SKM-1 treated with dmso at 0.1 percent for 144 hours (cell line): Measurements from ENCODE around the gene KCNH1.
"Not testable (repeated sequence)": the region's sequence is repeated elsewhere in the genome, so short reads cannot be mapped to it uniquely, and the experiment has no call there.

Experiments
- DNase-seq: peaks from one replicate; lab custom pipeline; 2025; ENCODE audit not compliant: unreplicated experiment; lab: John Stamatoyannopoulos, UW

The KCNH1 gene

DNA sequence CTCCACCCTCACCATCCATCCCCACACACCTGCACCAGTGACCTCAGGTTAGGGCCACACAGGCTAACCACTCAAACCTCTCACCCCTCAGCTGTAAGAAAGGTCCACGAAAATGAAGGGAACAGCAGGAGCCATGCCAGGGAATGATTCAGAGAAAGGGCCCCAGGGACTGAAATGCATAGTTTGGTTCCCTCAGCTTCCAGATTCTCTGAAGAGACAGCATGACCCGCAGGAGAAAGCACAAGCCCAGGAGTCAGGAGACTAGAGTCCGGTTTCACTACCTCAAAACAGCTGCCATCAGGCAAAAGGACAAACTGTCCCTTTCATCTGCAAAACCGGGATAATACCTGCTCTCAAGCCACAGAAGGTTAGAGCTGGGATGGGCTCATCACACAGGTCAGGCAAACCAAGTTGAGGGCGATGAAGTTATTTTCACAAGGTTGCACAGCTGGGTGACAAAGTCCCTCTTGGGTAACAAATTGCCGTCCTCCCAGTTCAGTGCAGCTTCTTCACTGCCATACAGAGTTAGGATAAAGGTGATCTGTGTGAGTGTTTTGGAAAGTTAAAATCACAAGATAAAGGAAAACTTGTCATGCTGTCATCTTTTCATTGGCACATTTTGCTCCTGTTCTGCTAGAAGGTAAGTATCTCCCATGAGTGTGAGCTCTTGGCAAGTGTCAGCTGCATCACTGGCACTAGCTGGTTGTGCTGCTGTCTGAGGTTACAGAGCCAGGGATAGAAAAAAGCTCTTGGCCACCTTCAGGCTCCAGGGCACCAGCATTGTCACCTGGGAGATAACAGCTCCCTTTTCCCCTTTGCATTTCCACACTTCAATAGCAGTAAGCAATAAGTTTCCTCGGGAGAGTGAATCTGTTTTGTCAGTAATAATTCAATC is 120.4 kb downstream of the KCNH1 start:
- DNase-seq: no peak

DNA sequence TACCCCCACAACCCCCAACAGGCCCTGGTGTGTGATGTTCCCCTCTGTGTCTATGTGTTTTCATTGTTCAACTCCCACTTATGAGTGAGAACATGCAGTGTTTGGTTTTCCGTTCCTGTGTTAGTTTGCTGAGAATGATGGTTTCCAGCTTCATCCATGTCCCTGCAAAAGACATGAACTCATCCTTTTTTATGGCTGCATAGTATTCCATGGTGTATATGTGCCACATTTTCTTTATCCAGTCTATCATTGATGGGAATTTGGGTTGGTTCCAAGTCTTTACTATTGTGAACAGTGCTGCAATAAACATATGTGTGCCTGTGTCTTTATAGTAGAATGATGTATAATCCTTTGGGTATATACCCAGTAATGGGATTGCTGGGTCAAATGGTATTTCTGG is 122.8 kb downstream of the KCNH1 start:
- not testable (repeated sequence) for DNase-seq

DNA sequence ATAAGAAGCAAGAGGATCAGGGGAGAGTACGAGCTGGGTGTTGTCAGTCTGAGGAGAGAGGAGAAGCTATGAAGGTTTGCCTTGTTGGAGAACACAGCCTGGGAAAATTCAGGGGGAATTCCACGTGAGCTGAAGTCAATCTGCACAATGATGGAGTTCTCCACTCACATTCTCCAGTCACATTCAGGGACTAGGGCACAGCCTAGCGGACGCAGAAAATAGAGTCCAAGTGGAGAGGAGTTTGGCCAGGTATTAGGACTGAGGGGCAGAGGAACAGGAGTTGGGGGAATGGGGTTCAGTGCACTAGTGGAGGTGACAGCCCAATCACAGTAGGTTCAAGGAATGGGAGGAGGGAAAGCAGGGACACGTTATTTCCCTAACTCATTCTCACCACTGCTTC is 124.0 kb downstream of the KCNH1 start:
- DNase-seq: no peak

DNA sequence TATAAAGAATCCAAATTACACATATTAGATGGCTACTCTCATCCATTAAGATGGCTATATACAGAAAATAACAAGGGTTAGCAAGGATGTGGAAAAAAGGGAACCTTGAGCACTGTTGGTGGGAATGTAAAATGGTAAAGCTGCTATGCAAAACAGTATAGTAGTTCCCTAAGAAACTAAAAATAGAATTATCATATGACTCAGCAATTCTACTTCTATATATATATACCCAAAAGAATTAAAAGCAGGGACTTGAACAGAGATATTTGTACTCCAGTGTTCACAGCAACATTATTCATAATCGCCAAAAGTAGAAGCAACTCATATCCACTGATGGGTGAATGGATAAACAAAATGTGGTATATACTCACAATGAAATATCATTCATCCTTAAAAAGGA is 126.1 kb downstream of the KCNH1 start:
- DNase-seq: no peak

DNA sequence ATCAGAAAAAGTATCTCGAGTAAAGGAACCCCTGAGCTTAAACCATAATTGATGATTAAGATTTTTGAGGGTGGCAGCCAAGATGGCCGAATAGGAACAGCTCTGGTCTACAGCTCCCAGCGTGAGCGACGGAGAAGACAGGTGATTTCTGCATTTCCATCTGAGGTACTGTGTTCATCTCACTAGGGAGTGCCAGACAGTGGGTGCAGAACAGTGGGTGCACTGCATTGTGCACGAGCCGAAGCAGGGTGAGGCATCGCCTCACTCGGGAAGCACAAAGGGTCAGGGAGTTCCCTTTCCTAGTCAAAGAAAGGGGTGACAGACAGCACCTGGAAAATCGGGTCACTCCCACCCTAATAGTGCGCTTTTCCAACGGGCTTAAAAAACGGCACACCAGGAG is 138.0 kb downstream of the KCNH1 start:
- DNase-seq: not testable (repeated sequence)

DNA sequence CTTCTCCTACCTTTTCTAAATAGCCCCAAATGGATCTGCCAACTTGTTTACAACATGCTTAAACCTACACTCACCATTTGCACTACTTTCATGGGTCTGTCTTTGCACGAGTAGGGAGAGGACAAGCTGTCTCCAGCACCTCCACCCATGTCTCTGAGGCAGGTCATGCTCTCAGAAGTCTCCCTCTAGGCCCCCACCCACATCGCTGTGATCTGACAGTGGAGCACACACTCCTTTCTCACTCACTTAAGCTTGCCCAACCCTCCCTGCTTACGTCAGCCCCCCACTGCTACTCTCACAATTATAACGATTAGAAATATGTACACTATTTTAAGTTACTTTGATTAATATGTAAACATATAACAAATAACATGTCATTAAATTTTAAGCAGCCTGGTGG is 141.1 kb downstream of the KCNH1 start:
- no peak for DNase-seq

DNA sequence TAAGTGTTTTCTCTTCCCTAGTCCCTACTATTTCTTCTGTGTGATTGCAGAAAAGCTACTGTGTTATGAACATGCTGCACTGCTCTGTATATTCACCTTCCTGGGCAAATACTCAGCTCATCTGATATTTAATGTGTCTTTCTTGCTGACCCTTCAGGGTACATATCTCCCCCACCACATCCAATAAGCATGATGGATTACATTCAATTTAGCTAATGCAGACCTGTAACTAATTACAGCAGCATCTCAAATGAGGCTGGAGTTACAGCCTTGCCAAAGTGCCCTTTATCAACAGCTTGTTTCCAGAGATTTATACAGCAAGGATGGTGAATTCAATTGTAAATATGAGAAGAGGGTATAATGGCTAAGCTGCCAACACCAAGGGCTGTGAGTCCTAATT is 144.0 kb downstream of the KCNH1 start:
- DNase-seq: no peak

DNA sequence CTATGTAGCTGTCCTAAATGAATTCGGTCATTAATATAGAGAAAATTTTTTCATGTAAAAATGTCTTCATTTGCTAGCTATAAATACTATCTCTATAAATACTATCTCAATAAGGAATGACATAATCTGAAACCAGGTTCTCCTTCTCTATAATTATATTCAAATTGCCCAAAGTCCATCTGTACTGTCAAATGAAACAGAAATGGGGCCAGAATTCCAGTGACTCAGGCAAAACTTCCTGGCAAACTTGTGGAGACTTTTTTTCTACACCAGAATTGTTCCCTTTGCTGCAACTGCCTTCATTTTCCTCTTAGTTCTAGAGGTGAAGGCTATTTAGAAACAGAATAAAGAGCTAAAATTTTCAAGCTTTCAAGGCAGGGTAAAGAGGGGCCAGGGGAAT is 152.5 kb downstream of the KCNH1 start:
- DNase-seq: no peak

DNA sequence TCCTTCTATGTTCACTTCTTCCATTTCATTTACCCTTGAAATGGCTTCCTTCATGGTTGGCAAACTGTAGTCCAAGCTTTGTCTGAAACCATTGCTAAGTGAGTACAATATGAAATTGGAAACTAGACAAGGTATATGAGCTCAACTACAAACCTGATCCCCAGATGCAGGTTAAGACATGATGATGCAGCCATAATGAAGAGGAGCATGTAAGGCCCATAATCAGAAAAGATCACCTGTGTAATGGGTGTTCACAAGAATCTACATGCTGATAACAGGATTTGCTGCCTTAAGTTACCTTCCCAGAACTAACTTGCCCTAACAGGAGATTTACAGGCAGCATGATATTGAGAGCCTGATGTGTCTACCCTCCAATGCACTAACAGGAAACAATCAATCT is 153.9 kb downstream of the KCNH1 start:
- DNase-seq: no peak

DNA sequence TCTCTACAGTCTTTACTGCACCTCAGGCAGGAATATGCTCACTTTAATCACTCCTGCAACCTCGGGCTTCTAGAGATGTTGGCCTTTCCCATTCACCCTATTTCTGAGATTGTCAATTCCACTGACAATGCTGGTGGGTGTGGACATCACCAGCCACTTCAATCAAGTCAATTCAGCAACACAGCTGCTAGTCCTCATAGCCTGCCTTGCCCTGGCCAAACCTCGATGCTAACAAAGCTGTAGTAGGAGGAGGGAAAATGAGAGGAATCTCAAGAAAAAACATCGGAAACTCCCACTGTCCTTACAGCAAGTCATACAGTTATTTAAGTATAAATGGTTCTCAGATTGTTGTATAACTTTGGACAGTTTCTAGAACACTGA is 155.0 kb downstream of the KCNH1 start:
- no peak for DNase-seq

DNA sequence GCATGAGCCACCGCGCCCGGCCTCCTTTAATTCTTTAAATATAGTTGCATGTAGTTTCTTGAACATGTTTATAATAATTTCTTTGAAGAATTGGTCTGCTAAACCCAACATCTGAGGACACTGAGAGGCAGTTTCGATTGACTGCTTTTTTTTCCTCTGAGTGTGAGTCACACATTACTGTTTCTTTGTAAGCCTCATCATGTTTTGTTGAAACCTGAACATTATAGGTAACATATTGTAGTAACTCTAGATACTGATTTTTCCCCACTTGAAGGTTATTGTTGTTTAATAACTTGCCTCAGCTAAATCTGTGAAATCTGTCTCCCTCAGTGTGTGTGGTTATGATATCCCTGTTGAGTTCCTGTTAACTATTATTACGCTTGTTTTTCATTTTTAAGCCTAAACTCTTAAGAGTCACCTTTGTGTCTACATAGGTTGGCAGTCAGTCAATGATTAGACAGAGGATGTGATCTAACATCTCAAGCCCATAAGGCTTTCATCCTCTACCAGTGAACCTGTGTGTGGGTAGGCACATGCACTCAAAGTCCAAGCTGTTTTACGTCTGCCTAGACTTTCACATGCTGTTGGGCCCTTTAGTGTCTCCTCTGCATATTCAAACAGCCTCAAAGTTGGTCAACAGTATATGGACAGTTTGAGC is 155.5 kb downstream of the KCNH1 start:
- no peak for DNase-seq

DNA sequence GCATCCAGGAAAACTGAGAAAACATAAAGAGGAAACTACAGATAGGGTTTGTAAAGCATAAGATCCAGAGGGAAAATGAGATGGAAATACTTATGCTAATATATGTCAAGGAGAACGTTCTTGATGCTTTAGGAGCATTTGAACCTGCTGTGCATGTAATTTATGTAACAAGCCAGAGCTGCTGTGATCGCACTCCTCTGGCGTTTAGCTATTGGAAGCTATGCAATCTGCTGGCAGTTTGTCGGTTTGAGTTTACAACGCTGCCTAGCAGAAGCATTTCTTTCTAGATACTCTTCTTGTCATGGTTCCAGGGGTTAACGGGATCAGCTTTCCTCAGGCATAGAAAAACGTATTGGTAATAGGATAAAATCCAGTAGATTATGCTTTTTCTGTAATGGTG is 182.7 kb downstream of the KCNH1 start:
- no peak for DNase-seq

DNA sequence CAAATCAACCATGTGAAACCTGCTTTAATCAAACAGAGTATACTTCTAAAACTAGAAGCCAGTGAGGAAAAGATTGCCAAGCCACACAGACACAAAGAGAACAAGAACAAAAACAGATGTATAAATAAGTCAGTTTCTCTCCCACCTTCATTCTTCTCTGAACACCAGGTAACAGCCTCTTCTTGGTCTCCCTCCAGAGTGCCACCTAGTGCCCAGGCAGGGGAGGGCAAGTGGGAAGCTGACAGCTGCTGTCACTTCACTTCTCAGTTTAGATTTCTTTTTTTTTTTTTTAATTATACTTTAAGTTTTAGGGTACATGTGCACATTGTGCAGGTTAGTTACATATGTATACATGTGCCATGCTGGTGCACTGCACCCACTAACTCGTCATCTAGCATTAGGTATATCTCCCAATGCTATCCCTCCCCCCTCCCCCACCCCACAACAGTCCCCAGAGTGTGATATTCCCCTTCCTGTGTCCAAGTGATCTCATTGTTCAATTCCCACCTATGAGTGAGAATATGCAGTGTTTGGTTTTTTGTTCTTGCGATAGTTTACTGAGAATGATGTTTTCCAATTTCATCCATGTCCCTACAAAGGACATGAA is 183.9 kb downstream of the KCNH1 start:
- DNase-seq: peak; percentile 38

DNA sequence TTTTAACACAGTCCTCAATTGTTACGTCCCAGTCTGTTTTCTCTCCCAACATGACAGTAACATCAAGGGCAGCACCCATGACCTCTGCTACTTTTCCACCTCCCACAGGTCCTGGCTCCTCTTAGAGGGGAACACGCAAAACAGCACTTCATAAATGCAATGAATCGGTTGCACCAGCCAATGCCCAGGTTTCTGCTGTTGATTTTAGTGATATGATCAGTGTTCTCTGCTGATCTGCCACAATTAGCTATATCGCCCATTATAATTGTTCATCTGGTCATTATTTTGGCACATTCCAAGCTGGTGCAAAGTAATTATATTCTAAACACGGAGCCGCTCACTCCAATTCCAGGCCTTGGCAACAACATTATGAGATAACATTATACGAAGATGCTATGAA is 184.5 kb downstream of the KCNH1 start:
- DNase-seq: no peak

DNA sequence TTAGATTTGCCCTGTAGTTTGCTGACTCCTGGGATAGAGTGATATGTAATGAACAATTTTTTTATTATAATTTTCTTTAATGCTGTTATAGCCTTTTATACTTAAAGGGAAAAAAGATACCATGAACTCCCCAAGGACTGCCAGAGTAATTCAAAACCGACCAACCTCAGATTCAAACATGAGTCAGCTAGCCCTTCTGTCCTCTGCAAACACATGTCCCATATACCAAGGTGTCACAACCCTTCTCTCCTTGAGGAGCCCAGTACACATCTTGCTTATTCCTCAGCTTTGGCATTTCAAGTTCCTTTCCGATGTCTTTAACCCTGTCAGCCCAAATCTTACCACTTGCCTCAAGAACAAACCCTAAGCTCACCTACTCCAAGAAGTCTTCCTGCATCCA is 184.9 kb downstream of the KCNH1 start:
- no peak for DNase-seq

DNA sequence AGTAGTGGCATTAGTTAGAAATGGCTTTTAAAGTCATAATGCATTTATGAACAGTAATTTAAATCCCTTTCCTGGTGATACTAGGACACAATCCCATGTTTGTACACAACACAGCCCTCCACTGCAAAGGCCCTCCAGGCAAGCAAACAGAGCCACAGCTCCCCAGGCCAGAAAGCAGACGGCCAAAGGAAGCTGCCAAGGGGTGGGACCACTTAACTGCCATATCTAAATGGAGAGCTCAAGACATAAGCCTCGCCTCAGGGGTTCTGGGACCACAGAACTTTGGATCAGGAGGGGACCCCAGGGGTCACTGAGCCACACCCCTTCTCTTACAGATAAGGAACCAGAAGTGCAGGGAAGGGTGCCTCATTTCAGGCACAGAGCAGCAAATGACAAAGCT is 189.7 kb downstream of the KCNH1 start:
- DNase-seq: no peak

DNA sequence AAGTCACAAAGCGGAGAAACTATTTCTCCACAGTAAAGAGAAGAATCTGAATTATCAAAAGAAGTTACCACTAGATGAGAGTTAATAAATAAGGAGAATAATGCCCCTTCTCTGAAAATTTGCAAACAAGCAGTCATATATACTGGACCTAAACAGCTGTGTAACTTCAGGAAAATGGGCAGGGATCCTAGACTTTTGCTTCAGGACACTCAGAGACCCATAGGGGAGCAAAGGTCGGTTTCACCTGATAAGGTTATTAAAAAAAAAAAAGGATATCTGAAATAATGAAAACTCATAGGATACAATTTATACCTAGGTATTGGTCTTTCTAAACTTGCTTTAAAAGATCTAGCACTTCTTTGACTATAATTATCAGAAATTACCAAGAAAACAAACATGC is 191.4 kb downstream of the KCNH1 start:
- DNase-seq: no peak

DNA sequence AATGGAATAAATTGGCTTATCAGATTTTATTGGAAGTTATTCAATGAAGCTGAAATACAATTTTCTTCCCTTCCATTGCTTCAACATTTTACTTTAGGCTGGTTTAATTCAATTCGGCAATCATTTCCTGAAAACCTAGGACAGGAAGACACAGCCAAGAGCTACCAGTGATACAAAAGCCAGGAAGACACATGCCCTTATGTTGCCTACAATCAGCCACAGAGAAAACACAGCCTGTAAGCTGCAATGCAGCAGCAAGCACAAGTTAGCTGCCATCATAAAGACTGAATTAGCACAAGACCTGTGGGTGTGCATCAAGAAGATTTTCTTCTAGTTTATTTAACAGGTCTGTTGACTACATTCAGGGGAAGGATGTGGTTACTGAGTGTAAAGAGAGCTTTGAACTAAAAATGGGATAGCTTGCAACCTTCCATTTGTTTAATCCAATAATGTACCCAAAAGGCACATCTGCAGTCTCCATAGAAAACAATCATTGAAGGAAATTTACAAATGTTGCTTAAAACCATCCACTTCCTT is 193.8 kb downstream of the KCNH1 start:
- no peak for DNase-seq

DNA sequence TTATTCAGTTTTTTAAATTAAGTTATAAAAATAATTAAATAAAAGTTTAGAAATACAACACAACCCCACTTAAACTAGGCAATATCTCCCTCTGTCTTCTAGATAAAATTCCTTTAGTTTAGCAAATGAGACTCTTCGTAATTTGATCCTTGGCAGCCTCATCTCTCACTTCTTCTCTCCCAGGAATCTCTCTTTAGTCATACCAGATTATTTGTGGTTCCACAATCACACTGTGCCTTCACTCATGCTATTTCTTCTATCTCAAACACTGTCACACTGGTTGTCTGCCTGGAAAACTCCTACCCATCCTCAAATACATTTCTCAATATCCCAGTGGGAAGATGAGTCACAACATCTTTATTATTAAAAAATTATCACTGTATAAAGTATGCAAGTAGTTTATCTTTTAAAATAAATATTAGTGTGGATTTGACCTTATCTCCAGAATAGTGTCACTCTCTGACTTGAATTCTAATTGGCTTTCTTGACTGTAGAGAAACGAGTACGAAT is 195.5 kb downstream of the KCNH1 start:
- DNase-seq: no peak

DNA sequence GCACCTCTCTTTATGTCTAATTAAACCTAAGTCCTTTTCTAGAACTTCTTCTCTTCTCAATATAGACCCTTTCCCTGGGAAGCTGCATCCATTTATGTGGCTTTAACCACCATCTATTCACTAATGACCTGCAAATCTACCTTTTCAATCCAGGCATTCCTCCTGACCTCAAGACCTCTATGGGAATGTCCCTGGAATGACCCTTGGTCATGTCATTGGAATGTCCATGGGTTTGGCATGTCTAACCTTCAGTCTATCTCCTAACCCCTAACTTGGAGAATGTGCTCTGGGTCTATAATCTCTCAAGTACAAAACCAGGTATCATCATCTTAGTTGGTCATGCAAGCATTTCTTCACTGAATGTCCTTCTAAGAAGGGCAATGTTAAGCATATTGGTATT is 196.1 kb downstream of the KCNH1 start:
- no peak for DNase-seq

DNA sequence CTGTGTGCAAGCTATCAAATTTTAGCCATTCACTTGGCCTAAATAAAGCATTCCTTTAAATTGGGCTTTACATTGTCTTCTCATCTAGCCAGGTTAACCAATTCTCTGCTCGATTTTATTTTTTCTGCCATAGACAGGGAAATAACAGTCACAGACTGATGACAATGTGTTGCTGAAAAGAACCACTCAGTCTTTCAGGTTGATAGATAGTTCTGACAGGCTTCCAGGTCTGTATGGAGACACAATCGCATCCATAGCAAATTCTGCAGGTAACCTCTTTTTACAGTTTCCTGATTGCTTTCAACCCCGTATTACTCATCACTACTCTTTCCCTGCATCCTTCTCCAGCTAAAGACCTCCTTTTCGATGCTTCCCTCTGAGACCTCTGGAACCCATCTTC is 198.0 kb downstream of the KCNH1 start:
- DNase-seq: no peak

DNA sequence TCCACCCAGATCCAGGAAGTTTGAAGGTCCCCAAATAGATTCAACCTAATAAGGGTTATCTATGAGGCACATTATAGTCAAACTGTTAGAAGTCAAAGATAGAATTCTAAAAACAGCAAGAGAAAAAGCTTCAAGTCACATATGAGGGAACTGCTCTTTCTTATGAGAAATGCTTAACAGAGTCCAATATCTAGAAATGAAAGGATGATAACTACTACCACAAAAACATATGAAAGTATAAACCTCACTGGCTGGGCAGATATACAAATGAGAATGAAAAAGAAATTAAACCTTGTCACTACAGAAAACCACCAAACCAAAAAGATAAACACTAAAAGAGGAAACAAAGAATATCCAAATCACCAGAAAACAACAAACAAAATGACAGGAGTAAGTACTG is 201.8 kb downstream of the KCNH1 start:
- DNase-seq: no peak
